Inflammatory macrophage treated with lipopolysaccharide for 1 hour (primary cell): ENCODE data around the gene TESK1.
"Not testable (repeated sequence)": the region's sequence is repeated elsewhere in the genome, so short reads cannot be mapped to it uniquely, and the experiment has no call there.

Experiments
- DNase-seq, 2 donors: peaks; one replicate each; pipeline ENCODE4 v3.0.0-alpha.2; 2020 to 2022

The TESK1 gene

DNA sequence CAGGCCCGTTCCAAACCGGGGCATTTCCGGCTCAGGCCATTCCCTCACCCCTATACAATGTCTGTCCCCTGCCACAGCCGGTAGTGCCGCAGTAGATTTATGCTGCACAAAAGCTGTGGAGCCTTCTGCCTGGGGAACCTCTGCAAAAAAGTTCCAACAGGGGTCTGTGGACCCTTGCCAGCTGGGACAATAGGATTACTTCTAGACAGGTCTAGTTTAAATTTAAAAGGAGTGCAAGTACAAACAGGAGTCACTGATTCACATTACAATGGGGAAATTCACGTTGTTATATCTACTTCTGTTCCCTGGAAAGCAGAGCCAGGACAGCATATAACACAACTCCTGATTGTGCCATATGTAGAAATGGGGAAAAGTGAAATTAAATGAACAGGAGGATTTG is 21.5 kb upstream of the TESK1 start:
- not testable (repeated sequence) for DNase-seq

- not testable (repeated sequence) for DNase-seq
These were observed 20.4 kb upstream of the TESK1 start for GRCh38 chr9:35584681-35585080.

DNA sequence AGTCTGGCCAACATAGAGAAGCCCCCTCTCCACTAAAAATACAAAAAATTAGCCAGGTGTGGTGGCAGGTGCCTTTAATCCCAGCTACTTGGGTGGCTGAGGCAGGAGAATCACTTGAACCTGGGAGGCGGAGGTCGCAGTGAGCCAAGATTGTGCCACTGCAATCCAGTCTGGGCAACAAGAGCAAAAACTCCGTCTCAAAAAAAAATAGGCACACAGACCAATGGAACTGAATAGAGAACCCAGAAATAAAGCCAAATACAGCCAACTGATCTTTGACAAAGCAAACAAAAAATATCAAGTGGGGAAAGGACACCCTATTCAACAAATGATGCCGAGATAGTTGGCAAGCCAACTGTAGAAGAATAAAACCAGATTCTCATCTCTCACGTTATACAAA is 16.6 kb upstream of the TESK1 start:
- DNase-seq, result not testable (repeated sequence)

DNA sequence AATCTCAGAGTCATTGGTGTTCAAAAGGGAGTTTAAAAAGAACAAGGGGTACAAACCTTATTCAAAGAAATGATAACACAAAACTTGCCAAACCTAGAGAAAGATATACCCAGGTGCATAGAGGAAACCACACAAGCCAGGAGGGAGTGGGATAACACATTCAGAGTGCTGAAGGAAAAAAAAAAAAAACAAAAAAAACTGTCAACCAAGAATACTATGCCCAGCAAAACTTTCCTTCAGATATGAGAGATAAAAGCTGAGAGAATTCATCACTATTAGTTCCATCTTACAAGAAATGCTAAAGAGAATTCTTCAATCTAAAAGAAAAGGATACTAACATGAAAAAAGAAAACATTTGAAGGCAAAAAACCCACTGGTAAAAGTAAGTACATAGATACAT is 11.5 kb upstream of the TESK1 start:
- no peak for DNase-seq

- no peak for DNase-seq
These were observed 10.6 kb upstream of the TESK1 start for GRCh38 chr9:35594471-35594870.

GRCh38 chr9:35596907-35597306 is 8.2 kb upstream of the TESK1 start:
- DNase-seq, result not testable (repeated sequence)

DNA sequence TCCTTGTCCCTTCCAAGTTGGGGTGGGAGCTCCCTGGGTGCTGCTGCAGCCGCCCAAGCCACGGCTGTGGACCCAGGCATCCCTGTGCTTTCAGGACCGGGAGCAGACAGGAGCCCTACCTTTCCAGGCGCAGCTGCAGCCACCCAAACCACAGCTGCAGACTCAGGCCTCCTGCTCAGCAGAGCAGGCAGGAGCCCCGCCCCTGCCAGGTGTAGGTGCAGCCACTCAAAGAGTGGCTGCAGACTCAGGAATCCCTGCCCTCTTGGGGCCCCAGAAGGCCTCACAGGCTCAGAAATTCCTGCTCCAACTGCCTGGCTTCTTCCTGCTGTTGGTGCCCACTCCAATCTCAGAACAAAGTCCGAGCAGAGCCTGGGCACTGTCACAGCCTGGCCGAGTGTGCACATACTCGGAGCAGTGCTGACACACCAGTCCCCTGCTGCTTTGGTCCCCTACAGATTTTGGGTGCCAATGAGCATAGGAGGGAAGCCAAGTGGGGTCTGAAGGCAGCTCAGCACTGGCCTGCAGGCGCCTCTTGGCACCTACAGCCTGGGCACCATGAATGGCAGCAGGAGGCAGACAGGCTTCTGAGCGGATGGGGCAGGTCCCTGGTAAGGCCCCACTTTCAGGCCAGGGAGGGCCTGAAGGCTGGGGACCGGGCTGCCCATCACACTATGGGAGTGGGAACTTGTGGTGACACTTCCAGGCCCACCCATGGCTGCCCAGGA is 6.0 kb upstream of the TESK1 start:
- no peak for DNase-seq

- DNase-seq, result peak; percentile 26 to 31
These were observed 5.1 kb upstream of the TESK1 start for GRCh38 chr9:35599763-35600604.

- DNase-seq, result peak; percentile 16 to 29
These were observed 1.5 kb upstream of the TESK1 start for GRCh38 chr9:35603506-35603985.

GRCh38 chr9:35603986-35604577 is 980 bp upstream of the TESK1 start:
- peak; percentile 99 to 100 for DNase-seq

- DNase-seq, result peak in 1 of 2 donors; percentile 28
These were observed 482 bp downstream of the TESK1 start for GRCh38 chr9:35605351-35606137.

- no peak for DNase-seq
These were observed 1.1 kb downstream of the TESK1 start for GRCh38 chr9:35606138-35606504.

GRCh38 chr9:35606726-35607125 is 1.7 kb downstream of the TESK1 start:
- no peak for DNase-seq

DNA sequence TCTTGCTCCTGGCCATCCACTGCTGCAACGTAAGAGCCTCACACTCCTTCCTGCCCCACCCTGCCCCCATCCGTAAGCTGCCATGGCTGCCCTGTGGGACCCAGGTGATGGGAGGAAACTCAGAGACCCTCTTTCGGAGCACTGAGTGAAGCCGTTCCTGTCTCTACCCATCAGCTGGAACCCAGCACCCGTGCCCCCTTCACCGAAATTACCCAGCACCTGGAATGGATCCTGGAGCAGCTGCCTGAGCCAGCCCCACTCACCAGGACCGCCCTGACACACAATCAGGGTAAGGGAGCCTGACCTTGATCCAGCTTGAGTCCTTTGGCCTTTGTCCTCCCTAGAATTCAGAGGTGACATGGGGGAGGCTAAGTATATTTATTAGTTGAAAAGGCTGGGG is 3.2 kb downstream of the TESK1 start:
- DNase-seq, result no peak

DNA sequence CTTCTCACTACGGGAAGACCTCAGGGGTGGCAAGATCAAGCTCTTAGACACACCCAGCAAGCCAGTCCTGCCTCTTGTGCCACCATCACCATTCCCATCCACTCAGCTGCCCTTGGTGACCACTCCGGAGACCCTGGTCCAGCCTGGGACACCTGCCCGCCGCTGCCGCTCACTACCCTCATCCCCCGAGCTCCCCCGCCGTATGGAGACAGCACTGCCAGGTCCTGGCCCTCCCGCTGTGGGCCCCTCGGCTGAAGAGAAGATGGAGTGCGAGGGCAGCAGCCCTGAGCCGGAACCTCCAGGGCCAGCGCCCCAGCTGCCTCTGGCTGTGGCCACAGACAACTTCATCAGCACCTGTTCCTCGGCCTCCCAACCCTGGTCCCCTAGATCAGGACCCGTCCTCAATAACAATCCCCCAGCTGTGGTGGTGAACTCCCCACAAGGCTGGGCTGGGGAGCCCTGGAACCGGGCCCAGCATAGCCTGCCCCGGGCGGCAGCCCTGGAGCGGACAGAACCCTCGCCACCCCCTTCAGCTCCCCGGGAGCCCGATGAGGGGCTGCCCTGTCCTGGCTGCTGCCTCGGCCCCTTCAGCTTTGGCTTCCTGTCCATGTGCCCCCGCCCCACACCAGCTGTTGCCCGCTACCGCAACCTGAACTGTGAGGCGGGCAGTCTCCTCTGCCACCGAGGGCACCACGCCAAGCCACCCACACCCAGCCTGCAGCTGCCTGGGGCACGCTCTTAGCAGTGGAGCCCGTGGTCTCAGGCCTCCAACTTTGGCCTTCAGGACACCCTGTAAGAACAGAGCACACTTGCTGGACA is 4.1 kb downstream of the TESK1 start:
- no peak for DNase-seq

- no peak for DNase-seq
These were observed 4.7 kb downstream of the TESK1 start for GRCh38 chr9:35609820-35610163.

DNA sequence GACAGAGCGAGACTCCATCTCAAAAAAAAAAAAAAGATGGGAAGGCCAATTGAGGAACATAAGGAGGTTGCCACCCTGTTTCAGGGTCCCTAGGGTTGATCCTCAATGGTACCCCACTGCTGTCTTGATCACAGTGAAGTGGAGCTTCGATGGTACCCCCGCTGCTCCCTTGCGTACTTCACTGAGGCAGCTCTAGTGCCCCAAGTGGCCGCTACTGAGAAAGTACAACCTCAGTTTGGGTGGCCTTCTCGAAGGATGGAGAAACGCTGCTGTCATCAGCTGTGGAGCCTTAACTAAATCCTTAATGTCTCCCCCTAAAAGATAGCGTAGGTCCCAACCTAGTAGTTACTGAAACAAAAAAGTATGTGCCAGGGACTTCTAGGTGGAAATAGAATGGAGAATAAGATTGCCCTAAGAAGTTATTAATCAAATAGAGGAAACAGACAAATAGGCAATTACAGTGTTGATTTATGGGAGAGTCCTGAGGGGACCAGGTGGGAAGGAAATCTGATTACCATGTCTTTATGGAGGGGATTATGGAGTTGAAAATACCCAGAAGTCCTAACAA is 6.3 kb downstream of the TESK1 start:
- peak; percentile 35 to 61 for DNase-seq

GRCh38 chr9:35612066-35612465 is 7.0 kb downstream of the TESK1 start:
- DNase-seq, result not testable (repeated sequence)

DNA sequence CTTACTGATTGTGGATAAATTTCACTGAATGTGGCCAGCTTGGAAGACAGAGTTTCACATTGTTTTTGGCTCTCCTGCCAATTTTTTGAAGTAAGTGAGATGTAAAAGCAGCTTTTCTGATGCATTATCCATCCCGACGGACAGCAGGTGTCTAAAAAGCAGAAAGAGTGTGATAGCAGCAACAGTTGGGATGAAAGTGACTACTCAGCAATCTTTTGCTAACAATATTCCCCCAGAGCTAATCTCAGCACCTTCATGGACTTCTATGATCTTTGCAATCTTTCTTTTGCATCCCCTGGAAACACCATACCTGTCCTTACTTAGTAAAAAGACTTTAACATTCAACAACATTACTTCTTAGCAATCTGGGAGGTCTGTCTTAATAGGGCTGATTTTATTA is 7.8 kb downstream of the TESK1 start:
- DNase-seq, result no peak

- DNase-seq, result no peak
These were observed 11.1 kb downstream of the TESK1 start for GRCh38 chr9:35615981-35616680.
